ENCODE results near the gene UGP2. TPM values are rescaled to one million over a fixed set of nuclear protein-coding genes. Genes with fewer than 3 reads are reported as not detected.

The UGP2 gene
- total and polyA plus RNA-seq, 10 of the 15 experiments (the other 5 are each of a cell fraction or from before 2014, with no cell fraction given), result 40.8 to 98.3 (median 76.1) TPM

DNA sequence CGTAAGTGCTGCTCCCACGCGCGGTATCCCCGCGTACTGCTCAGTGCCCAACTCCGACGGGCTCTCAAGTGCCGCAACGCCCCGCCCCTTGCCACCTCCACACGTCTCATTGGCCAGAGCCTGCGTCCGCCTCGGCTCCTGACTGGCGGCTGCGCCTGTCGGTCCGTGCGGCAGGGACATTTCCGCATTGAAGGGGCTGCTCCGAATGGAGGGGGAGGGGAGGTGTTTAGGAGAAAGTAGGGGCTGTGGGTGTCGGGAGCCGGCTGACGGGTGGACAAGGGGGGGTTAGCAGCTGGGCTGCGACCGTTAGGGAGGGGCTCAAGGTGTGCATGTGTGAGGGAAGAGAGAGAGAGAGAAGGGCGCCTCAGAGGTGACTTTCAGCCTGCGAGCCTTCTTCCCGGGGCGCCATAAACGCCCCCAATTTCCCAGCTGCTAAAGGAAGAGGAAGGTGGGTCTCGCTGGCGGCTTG, 877 bp upstream of the UGP2 start (continued):
- TF ChIP-seq FOXM1 (IDR thresholded peaks at IDR 0.05; ENCODE audit: low read depth, low read length), result no peak
- TF ChIP-seq, protein P1, sequence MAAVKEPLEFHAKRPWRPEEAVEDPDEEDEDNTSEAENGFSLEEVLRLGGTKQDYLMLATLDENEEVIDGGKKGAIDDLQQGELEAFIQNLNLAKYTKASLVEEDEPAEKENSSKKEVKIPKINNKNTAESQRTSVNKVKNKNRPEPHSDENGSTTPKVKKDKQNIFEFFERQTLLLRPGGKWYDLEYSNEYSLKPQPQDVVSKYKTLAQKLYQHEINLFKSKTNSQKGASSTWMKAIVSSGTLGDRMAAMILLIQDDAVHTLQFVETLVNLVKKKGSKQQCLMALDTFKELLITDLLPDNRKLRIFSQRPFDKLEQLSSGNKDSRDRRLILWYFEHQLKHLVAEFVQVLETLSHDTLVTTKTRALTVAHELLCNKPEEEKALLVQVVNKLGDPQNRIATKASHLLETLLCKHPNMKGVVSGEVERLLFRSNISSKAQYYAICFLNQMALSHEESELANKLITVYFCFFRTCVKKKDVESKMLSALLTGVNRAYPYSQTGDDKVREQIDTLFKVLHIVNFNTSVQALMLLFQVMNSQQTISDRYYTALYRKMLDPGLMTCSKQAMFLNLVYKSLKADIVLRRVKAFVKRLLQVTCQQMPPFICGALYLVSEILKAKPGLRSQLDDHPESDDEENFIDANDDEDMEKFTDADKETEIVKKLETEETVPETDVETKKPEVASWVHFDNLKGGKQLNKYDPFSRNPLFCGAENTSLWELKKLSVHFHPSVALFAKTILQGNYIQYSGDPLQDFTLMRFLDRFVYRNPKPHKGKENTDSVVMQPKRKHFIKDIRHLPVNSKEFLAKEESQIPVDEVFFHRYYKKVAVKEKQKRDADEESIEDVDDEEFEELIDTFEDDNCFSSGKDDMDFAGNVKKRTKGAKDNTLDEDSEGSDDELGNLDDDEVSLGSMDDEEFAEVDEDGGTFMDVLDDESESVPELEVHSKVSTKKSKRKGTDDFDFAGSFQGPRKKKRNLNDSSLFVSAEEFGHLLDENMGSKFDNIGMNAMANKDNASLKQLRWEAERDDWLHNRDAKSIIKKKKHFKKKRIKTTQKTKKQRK (IDR thresholded peaks at IDR 0.05; ENCODE audit: low read depth, low read length), result 0 out of 2 replicates have a peak, but pooled peaks have one; percentile 12
- peak; percentile 24 for TF ChIP-seq SIX5 (IDR thresholded peaks at IDR 0.05; ENCODE audit: low read depth, low read length, severe bottlenecking)
- peak; percentile 98 for TF ChIP-seq CHD2 (IDR thresholded peaks at IDR 0.05; ENCODE audit: borderline replicate concordance, low read depth, low read length)
- TF ChIP-seq, protein P2, sequence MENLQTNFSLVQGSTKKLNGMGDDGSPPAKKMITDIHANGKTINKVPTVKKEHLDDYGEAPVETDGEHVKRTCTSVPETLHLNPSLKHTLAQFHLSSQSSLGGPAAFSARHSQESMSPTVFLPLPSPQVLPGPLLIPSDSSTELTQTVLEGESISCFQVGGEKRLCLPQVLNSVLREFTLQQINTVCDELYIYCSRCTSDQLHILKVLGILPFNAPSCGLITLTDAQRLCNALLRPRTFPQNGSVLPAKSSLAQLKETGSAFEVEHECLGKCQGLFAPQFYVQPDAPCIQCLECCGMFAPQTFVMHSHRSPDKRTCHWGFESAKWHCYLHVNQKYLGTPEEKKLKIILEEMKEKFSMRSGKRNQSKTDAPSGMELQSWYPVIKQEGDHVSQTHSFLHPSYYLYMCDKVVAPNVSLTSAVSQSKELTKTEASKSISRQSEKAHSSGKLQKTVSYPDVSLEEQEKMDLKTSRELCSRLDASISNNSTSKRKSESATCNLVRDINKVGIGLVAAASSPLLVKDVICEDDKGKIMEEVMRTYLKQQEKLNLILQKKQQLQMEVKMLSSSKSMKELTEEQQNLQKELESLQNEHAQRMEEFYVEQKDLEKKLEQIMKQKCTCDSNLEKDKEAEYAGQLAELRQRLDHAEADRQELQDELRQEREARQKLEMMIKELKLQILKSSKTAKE (IDR thresholded peaks at IDR 0.05; ENCODE audit: low read depth, poor library complexity, severe bottlenecking), result no peak
- no peak for TF ChIP-seq RBBP5 (conservative IDR thresholded peaks at IDR 0.05)
- TF ChIP-seq ZNF207 (IDR thresholded peaks at IDR 0.05; ENCODE audit: borderline replicate concordance), result no peak
- no peak for TF ChIP-seq PAX8 (IDR thresholded peaks at IDR 0.05)
- peak; percentile 29 to 61; a peak in 3 of 4 replicates for TF ChIP-seq BHLHE40 (IDR thresholded peaks at IDR 0.05; ENCODE audit: borderline replicate concordance in 1 of 2, low read depth in 2 of 2, low read length in 1 of 2)
- 0 out of 2 replicates have a peak, but pooled peaks have one; percentile 9 for TF ChIP-seq EED (IDR thresholded peaks at IDR 0.05; ENCODE audit: low read depth)
- no peak for TF ChIP-seq KAT2A (conservative IDR thresholded peaks at IDR 0.05; ENCODE audit: control insufficient read depth, low read depth, low read length)
- TF ChIP-seq ZNF384 (IDR thresholded peaks at IDR 0.05; ENCODE audit: borderline replicate concordance, low read depth, low read length), result no peak
- TF ChIP-seq RAD51 (IDR thresholded peaks at IDR 0.05), result no peak
- no peak for TF ChIP-seq NR2C2 (IDR thresholded peaks at IDR 0.05; ENCODE audit: borderline replicate concordance, control insufficient read depth, insufficient read length, low read depth)
- peak; percentile 69; the same call in 1 of the 2 replicates for TF ChIP-seq RUNX3 (IDR thresholded peaks at IDR 0.05; ENCODE audit: low read length)
- TF ChIP-seq, protein P3, sequence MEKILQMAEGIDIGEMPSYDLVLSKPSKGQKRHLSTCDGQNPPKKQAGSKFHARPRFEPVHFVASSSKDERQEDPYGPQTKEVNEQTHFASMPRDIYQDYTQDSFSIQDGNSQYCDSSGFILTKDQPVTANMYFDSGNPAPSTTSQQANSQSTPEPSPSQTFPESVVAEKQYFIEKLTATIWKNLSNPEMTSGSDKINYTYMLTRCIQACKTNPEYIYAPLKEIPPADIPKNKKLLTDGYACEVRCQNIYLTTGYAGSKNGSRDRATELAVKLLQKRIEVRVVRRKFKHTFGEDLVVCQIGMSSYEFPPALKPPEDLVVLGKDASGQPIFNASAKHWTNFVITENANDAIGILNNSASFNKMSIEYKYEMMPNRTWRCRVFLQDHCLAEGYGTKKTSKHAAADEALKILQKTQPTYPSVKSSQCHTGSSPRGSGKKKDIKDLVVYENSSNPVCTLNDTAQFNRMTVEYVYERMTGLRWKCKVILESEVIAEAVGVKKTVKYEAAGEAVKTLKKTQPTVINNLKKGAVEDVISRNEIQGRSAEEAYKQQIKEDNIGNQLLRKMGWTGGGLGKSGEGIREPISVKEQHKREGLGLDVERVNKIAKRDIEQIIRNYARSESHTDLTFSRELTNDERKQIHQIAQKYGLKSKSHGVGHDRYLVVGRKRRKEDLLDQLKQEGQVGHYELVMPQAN (conservative IDR thresholded peaks at IDR 0.05), result no peak
- TF ChIP-seq MYC (IDR thresholded peaks at IDR 0.05; ENCODE audit: insufficient read depth, insufficient read length, insufficient replicate concordance, low read length, severe bottlenecking), result no peak
- TF ChIP-seq TCF3 (IDR thresholded peaks at IDR 0.05; ENCODE audit: borderline replicate concordance, insufficient read depth, low read depth, low read length), result no peak
- peak; percentile 51; the same call in 1 of the 2 replicates for TF ChIP-seq PAX5 (IDR thresholded peaks at IDR 0.05; ENCODE audit: borderline replicate concordance, low read depth, low read length)
- TF ChIP-seq, protein P4, sequence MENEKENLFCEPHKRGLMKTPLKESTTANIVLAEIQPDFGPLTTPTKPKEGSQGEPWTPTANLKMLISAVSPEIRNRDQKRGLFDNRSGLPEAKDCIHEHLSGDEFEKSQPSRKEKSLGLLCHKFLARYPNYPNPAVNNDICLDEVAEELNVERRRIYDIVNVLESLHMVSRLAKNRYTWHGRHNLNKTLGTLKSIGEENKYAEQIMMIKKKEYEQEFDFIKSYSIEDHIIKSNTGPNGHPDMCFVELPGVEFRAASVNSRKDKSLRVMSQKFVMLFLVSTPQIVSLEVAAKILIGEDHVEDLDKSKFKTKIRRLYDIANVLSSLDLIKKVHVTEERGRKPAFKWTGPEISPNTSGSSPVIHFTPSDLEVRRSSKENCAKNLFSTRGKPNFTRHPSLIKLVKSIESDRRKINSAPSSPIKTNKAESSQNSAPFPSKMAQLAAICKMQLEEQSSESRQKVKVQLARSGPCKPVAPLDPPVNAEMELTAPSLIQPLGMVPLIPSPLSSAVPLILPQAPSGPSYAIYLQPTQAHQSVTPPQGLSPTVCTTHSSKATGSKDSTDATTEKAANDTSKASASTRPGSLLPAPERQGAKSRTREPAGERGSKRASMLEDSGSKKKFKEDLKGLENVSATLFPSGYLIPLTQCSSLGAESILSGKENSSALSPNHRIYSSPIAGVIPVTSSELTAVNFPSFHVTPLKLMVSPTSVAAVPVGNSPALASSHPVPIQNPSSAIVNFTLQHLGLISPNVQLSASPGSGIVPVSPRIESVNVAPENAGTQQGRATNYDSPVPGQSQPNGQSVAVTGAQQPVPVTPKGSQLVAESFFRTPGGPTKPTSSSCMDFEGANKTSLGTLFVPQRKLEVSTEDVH (IDR thresholded peaks at IDR 0.05; ENCODE audit: low read depth, partially characterized antibody), result no peak
